Endometrial microvascular endothelial cells (primary cell): ENCODE results near the gene PHC2. TPM values are rescaled to one million over a fixed set of nuclear protein-coding genes. Genes with fewer than 3 reads are reported as not detected.

Experiments
- in situ Hi-C: cut with HindIII; loops from 2 replicates; pipeline ENCODE4 v1.10.0; 2017; ENCODE audit warnings: low sequenced_read_pairs, low pct_unique_long_range_greater_than_20kb; ENCODE audit errors: inconsistent ontology term
- total RNA-seq: library from RNA; depleted of rRNA; stranded (reverse); fragments of >200 nt; gene quantifications from one replicate; pipeline ENCODE4 v1.2.3, GENCODE V29; 2015; ENCODE audit errors: inconsistent ontology term

Gene PHC2
- total RNA-seq, 1 donor from 2014 or later, result 112 TPM

- in situ Hi-C loops, result no loop called here
Measured at GRCh38 chr1:33327587-33328325, 103.1 kb downstream of the PHC2 start.

DNA sequence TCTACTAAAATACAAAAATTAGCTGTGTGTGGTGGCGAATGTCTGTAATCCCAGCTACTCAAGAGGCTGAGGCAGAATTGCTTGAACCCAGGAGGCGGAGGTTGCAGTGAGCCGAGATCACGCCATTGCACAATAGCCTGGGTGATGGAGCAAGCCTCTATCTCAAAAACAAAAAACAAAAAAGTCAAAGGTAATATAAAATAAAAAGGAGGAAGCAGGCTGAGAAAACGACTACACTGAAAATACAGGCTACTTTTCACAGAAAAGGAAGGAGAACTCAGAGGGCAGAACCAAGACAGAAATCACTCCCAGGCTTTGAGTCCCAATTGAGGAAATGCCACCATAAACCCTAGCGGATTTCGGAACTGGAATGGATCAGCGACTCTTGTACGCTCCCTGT lies 104.1 kb downstream of the PHC2 start:
- in situ Hi-C loops, result no loop called here

GRCh38 chr1:33324677-33325575 lies 106.0 kb downstream of the PHC2 start:
- in situ Hi-C loops, result no loop called here

- in situ Hi-C loops, result no loop called here
Measured at GRCh38 chr1:33323663-33324477, 107.0 kb downstream of the PHC2 start.

DNA sequence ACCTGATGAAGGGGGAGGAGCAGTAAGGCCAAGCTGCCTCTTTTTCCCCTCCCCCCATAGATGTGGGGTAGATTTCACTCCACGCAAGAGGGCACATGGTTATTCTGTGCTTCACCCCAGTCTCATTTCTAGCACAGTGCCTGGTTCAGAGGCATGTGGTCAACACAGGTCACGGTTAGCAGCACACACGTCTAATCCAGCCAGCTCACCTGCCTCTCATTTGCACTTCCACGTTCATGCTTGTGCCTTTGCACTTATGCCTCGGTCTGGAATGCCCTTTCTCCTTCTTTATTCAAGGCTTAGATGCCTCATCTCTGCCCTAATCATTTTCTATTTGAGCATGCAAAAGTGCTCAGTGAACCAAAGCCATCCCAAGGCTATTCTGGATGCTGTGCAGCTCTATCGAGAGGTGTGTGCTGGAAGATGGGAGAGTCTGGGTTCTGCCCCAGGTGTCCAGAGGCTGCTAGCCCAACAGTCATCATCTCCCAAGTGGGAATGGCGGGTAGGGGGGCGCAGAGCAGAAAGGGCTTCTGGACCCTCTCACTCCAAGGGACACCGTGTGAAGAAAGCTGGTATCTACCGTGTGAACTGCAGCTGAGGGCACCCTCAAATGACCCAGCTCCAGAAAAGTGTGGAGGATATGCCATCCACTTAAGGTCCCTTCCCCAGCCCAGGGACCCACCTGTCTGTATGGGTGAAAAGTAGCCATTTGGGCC lies 107.9 kb downstream of the PHC2 start:
- in situ Hi-C loops, result no loop called here

- in situ Hi-C loops, result no loop called here
Measured at GRCh38 chr1:33322109-33322508, 108.8 kb downstream of the PHC2 start.

- in situ Hi-C loops, result no loop called here
Measured at GRCh38 chr1:33321178-33321577, 109.7 kb downstream of the PHC2 start.

- in situ Hi-C loops, result no loop called here
Measured at GRCh38 chr1:33320619-33321165, 110.2 kb downstream of the PHC2 start, which contains the start of gene A3GALT2. Gene A3GALT2 (minus strand): TSS chr1:33321098. CDS start chr1:33321098, 0 bp downstream.

DNA sequence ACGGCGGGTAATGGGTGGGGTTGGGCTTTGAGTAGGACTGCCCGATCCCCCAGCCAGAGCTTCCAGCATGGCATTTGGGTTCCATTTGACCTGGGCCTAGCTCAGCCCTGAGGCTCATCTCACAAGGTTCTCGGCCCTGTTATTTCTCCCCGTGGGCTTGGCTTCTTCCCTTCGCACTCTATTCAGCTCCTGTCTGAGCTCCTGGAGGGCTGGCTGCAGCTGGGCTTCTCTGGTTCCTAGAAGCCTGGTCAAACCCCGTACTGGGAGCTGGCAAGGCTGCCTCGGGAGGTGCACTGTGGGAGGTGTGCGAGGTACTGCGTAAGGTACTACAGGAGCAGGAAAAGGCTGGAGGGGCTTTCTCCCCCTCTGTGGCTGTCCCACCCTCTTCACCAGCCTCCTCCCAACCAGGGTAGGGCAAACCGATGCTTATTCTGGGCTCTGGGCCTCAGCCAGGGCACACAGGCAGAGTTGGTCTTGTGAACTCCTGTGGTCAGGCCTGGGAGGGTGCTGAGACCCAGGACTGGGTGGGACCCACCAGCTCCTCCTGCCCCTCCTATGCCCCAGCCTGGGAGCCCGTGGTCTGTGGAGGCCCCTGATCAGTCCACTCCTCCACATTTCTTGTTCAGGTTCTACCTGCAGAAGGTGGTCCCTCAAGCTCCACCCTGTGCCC lies 110.8 kb downstream of the PHC2 start:
- in situ Hi-C loops, result no loop called here

DNA sequence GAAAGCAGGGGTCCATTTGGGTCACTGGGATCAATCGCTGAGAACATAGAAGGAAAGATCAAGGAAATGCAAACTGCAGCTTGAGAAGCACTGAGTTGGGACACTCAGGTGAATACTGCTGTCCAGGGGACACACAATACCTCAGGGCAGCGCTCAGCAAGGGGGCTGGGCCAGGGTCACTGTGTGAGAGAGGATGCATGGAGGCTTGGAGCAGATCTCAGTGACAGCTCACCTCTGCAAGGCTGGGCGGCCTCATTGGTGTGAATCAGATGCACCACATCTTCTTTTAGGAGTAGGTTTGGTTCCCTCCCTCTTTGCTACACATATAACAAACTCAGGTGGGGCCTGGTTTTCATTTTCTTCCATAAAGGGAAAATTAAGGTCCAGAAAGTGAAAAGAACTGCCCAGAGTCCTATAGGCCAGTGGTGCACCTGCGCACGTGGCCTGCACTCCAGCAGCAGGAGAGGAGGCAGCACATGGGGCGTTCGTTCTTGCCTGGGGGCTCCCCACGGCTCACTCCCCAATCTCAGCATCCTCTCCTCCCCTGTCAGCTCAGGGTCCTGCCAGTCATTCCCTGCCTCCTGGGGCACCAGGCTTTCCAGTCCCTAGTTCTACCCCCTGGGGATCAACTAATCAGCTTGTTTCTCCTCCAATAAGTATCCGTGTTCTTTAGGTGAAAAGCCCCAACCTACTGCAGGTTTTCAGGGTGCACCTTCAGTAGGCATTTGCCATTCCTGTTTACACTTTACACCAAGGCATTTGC lies 111.5 kb downstream of the PHC2 start:
- in situ Hi-C loops, result no loop called here

- in situ Hi-C loops, result no loop called here
Measured at GRCh38 chr1:33317946-33318345, 112.9 kb downstream of the PHC2 start.

DNA sequence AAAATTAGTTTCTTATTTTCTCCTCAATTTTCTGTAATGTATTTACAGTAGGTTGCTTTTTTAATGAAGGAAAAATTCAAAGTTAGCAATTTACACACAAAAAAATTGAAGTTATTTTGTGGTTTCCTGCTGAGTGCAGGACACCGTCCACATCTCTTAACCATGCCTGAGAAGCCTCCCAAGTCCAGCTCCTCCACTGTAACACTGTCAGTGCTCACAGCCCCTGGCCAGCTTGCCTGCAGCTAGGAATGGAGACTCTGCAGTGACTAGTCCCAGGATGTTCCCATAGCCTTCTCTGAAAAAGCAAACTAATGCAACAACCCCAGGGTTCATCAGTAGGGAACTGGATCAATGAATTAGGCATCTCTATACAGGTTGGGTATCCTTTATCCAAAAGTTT lies 113.5 kb downstream of the PHC2 start:
- in situ Hi-C loops, result no loop called here

DNA sequence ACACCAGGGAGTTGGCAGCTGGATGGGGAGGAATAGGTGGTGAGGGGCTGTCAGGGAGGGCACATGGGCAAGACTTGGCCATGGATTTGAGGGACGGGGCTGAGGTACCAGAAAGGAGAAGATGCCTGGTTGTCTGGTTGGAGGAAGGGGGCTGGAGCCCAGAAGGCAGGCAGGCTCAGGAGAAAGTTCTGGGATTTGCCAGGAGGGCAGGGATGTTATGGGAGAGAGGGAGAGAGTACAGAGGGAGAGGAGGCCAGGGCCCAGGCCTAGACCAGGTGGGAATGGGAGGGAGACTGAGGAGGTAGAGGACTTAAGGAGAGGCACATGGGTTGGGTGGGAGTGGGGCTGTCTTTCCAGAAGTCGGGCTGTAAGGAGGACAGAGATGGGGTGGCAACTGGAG lies 114.3 kb downstream of the PHC2 start:
- in situ Hi-C loops, result no loop called here

DNA sequence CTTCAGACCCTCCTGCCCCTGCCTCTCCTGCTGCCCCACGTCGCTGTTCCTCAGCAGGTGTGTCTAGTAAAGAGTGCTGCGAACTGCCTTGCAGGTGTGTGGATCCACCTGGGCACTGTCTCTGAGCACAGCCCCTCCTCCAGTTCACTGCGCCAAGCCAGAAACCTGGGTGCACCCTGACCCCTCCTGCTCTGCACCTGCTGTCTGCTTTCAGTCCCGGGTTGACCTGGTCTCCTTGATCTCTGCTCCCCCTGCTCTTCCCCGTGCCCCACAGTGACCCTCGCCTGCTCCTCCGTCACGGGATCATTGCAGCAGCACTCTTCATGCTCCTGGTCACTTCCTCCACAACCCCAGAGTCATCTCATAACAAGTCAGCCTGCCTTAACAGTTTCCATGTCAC lies 116.5 kb downstream of the PHC2 start:
- in situ Hi-C loops, result no loop called here

DNA sequence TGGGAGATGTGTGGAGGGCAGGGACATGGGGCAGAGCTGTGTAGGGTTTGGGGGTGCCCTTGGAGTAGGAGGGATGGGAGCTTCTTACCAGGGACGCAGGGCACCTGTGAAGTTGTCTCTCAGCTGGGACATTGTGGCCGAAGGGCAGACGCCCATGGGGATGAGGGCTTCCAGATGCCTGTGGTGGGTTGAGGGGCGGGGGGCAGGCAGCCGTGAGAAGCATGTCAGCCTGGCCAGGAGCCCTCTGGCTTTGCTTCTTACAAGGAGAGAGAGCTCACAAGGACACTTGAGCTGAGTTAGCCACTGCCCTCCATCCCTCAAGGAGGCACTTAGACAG lies 118.5 kb downstream of the PHC2 start:
- in situ Hi-C loops, result no loop called here

DNA sequence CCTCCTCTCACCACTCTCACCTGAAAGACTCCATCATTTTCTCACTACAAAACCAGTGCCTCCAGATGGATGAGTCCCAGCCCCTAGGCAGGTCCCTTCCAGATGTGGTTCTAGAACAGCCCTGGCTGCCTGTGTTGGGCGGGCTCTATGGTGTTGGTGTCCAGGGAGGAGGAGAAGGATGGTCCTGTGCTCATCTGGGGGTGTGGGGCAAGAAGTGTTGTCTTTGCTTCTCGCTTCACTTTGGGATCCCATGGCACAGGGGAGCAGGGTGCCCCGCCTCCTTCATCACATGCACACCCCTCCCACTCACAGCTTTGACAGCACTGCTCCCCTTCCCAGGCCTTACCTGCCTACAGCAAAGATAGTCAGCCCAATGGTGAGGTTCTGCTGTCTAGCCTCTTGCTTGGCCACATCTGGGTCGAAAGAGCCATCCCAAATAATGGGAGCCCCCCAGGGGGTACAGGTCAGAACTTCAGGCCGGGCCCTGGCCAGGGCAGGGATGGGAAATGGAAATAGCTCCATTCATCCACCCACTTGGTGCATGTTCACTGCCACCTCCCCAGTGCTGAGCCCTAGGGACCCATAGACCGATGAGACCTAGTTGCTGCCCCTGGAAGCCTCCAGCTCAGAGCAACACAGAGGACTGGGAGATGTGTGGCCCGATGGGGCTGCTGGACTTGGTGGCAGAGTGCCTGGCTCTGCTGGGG lies 119.0 kb downstream of the PHC2 start:
- in situ Hi-C loops, result no loop called here

DNA sequence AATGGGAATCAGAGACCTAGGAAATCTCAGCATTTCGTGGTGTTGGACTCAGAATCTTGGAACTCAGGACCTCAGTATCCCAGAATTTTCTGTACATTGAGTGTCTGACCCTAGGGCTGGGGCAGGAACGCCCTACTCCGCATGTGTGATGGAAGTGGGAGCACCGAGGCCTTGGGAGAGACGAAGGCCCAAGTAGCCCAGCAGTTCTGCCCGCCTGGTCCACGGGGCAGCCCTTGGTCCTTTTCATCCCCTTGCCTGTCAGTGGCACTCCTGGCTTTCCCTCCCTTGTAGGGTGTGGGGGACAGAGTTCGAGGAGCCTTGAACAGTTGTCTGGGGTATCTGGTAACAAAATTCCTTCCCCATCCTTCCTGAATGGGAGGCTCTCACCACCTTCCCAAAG lies 120.2 kb downstream of the PHC2 start:
- in situ Hi-C loops, result no loop called here
